BE2C (cell line): Measurements from ENCODE around the gene CCR6.

Source experiments
- DNase-seq: peaks from one replicate; pipeline ENCODE4 v3.0.0-alpha.2; 2020
- H3K27me3 ChIP-seq: fragments of 250-450 bp; sonication (Bioruptor Pico); 2 replicates; pipeline ENCODE4 v1.5.1; 2020; ENCODE audit warnings: mild to moderate bottlenecking
- H3K36me3 ChIP-seq: fragments of 250-450 bp; sonication (Bioruptor Pico); 2 replicates; pipeline ENCODE4 v1.5.1; 2020; ENCODE audit warnings: mild to moderate bottlenecking
- H3K4me1 ChIP-seq: fragments of 250-450 bp; sonication (Bioruptor Pico); 2 replicates; pipeline ENCODE4 v1.5.1; 2020
- H3K4me3 ChIP-seq: 2 replicates; pipeline ENCODE4 v1.5.1; 2011; ENCODE audit warnings: low read depth, low read length
- H3K9me3 ChIP-seq: fragments of 250-450 bp; sonication (Bioruptor Pico); 2 replicates; pipeline ENCODE4 v1.5.1; 2020
- CTCF ChIP-seq: IDR thresholded peaks from 2 replicates; pipeline ENCODE4 v1.5.1; 2012; ENCODE audit warnings: mild to moderate bottlenecking, low read depth, low read length

Gene CCR6

DNA sequence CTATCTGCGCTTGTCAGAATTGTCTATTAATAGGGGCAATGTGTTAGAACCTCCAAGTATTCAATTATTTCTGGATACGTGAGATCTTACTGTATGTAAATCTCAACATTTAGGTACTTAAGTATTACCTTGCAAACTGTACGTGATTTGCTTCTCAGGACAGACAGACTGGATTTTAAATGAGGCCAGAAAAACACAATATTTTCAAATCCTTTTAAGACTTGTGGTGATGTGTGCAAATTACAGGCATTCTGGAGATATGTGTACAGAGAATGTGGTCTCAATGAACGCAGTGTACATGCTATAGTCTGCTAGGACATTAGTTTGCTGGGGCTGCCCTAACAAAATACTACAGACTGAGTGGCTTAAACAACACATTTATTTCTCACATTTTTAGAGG, 16.9 kb downstream of the CCR6 start:
- no peak for TF ChIP-seq CTCF
- no peaks in the 10 kb centered on the region for H3K9me3 ChIP-seq
- H3K4me3 ChIP-seq: no peak overlapping the region
- H3K27me3 ChIP-seq: no peaks in the 10 kb centered on the region
- no peak for DNase-seq
- H3K4me1 ChIP-seq: no peaks in the 10 kb centered on the region
- no peaks in the 10 kb centered on the region for H3K36me3 ChIP-seq

DNA sequence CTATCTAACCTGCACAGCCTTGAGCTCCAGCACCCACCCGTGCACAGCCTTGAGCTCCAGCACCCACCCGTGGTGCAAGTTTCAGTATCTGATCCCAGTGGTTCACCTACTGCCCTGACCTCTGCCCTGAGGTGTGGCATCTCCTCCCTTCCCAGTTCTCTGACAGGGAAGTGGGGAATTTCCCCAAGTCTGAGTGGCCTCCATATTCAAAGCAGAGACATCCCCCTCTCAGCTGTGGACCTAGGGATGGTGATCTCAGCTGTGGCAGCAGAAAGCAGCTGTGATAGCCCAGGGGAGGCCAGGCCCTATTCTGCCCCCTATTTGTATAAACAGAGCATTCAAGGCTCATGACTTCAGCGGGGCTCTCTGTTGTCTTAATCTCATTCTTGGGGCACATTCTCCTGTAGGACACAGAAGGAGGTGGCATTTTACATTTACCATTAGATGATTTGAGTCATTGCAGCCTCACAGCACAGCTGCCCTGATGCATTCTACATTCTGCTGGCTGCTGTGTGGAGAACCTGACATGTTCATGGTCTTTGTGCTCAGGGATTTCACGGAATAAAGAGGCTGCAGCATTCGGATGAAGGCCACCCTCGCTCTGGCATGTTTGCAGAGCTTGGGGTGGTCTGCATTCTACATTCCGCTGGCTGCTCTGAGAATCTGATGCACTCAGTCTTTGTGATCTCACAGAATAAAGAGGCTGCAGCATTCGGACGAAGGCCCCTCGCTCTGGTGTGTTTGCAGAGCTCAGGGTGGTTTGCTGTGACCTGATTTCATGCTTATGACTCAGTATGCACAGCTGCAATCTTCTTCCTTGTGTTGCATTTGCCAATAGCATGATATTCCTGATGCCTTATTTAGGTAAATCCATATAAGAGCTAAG, 17.9 kb downstream of the CCR6 start:
- H3K27me3 ChIP-seq: no peaks in the 10 kb centered on the region
- H3K4me1 ChIP-seq: no peaks in the 10 kb centered on the region
- no peak overlapping the region for H3K4me3 ChIP-seq
- DNase-seq: no peak
- H3K9me3 ChIP-seq: no peaks in the 10 kb centered on the region
- no peaks in the 10 kb centered on the region for H3K36me3 ChIP-seq
- no peak for TF ChIP-seq CTCF

GRCh38 chr6:167141667-167142432, 19.0 kb downstream of the CCR6 start:
- peak; percentile 89 for TF ChIP-seq CTCF
- H3K27me3 ChIP-seq: no peaks in the 10 kb centered on the region
- peak; percentile 66 for DNase-seq

GRCh38 chr6:167142433-167142761, 19.5 kb downstream of the CCR6 start:
- no peak for TF ChIP-seq CTCF
- no peaks in the 10 kb centered on the region for H3K27me3 ChIP-seq
- no peaks in the 10 kb centered on the region for H3K9me3 ChIP-seq
- H3K4me3 ChIP-seq: no peak overlapping the region
- no peak for DNase-seq
- no peaks in the 10 kb centered on the region for H3K4me1 ChIP-seq
- no peaks in the 10 kb centered on the region for H3K36me3 ChIP-seq

More at GRCh38 chr6:167141667-167142432, 19.0 kb downstream of the CCR6 start:
- Histone ChIP-seq H3K4me1 (no peaks in the 10 kb centered on the region), H3K36me3 (no peaks in the 10 kb centered on the region), H3K4me3 (no peak overlapping the region), H3K9me3 (no peaks in the 10 kb centered on the region)

- Histone ChIP-seq H3K4me3 (no peak overlapping the region), H3K27me3 (no peaks in the 10 kb centered on the region), H3K36me3 (no peaks in the 10 kb centered on the region), H3K4me1 (no peaks in the 10 kb centered on the region), H3K9me3 (no peaks in the 10 kb centered on the region)
- no peak for TF ChIP-seq CTCF
- no peak for DNase-seq
These were observed 20.1 kb downstream of the CCR6 start for GRCh38 chr6:167143041-167143440.

DNA sequence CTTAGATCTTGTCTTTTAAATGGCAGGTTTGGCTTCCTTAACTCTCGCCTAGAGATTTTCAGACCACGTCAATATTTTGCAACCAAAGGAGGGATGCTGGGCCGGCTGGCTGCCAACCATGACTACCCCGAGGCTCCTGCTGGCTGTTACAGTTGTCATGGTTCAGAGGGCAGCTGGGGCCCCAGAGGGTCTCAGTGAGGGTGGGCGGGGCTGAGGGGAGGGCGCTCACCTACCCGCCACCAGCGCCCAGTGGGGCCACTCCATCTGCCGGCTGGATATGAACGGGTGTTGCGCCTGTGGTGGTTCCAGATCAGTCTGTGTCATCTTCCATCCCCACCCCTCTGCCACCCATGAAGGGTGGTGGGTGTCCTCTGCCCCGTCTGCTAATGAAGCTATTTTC, 22.6 kb downstream of the CCR6 start:
- no peaks in the 10 kb centered on the region for H3K27me3 ChIP-seq
- no peaks in the 10 kb centered on the region for H3K9me3 ChIP-seq
- H3K36me3 ChIP-seq: no peaks in the 10 kb centered on the region
- no peak for DNase-seq
- no peak overlapping the region for H3K4me3 ChIP-seq
- H3K4me1 ChIP-seq: no peaks in the 10 kb centered on the region
- no peak for TF ChIP-seq CTCF
